Panc1 (cell line): ENCODE data around the gene SMIM17. TPM values are rescaled to one million over a fixed set of nuclear protein-coding genes. Genes with fewer than 3 reads are reported as not detected.

Experiments
- ATAC-seq: fragments of 200-7000 bp; cut with Tn5 transposase; 2 replicates; pipeline ENCODE4 v1.9.1; 2020; ENCODE audit warnings: mild to moderate bottlenecking, moderate library complexity
- BruUV-seq: library from RNA; stranded (reverse); fragments of 400-500 nt; replicated peaks from 2 replicates; lab custom pipeline; 2021; lab: Mats Ljungman, UMichigan
- CTCF ChIA-PET: fragments of 300-600 bp; sonication (Branson Sonifier 250); formaldehyde crosslinking; loops from one replicate; lab custom pipeline; 2022; ENCODE audit warnings: antibody characterized with exemption; lab: Charles Lee
- POLR2A ChIA-PET: fragments of 300-600 bp; sonication (Branson Sonifier 250); formaldehyde crosslinking; loops from one replicate; lab custom pipeline; 2022; ENCODE audit warnings: antibody characterized with exemption; lab: Charles Lee
- DNase-seq: peaks from one replicate; pipeline ENCODE4 v3.0.0-alpha.2; 2010; ENCODE audit warnings: low read depth, low spot score
- H3K27ac ChIP-seq: 2 replicates; pipeline ENCODE4 v1.5.1; 2011; ENCODE audit warnings: mild to moderate bottlenecking, low read length, inconsistent platforms
- H3K27me3 ChIP-seq: fragments of 200-500 bp; sonication (Bioruptor generic); 2 replicates; pipeline ENCODE4 v1.6.0; 2014; ENCODE audit warnings: low read length, inconsistent platforms; ENCODE audit not compliant: control insufficient read depth, insufficient read depth
- H3K36me3 ChIP-seq: fragments of 200-500 bp; sonication (Bioruptor generic); 2 replicates; pipeline ENCODE4 v1.5.1; 2014; ENCODE audit warnings: inconsistent platforms, mild to moderate bottlenecking, low read length, moderate library complexity; ENCODE audit not compliant: control insufficient read depth, insufficient read depth
- H3K4me1 ChIP-seq: 2 replicates; pipeline ENCODE4 v1.5.1; 2011; ENCODE audit warnings: inconsistent platforms, mild to moderate bottlenecking, low read length, moderate library complexity; ENCODE audit not compliant: control insufficient read depth, insufficient read depth
- H3K4me3 ChIP-seq, 2 experiments: 2 replicates each; pipeline ENCODE4 v1.5.1; 2011 to 2012; ENCODE audit warnings: low read depth in 2 of 2, low read length in 2 of 2, mild to moderate bottlenecking in 2 of 2, inconsistent platforms in 1 of 2, moderate library complexity in 1 of 2
- H3K9me3 ChIP-seq: fragments of 200-500 bp; sonication (Bioruptor generic); 2 replicates; pipeline ENCODE4 v1.5.1; 2014; ENCODE audit warnings: low read depth, mild to moderate bottlenecking, inconsistent platforms, low read length, moderate library complexity; ENCODE audit not compliant: control insufficient read depth, insufficient read depth
- CTCF ChIP-seq: fragments of 450-650 bp; IDR thresholded peaks from 2 replicates; pipeline ENCODE4 v1.5.1; 2017; ENCODE audit warnings: mild to moderate bottlenecking
- POLR2AphosphoS5 ChIP-seq: IDR thresholded peaks from 2 replicates; pipeline ENCODE4 v1.6.1; 2012; ENCODE audit warnings: mild to moderate bottlenecking, low read depth, low read length, moderate library complexity
- REST ChIP-seq, 2 experiments: IDR thresholded peaks; 2 replicates each; pipeline ENCODE4 v1.6.1; 2011 to 2012; ENCODE audit warnings: low read depth in 2 of 2, control low read depth in 1 of 2, low read length in 1 of 2, mild to moderate bottlenecking in 1 of 2, moderate library complexity in 1 of 2; ENCODE audit not compliant: insufficient read depth in 1 of 2
- SIN3A ChIP-seq: IDR thresholded peaks from 2 replicates; pipeline ENCODE4 v1.6.1; 2012; ENCODE audit warnings: low read depth, mild to moderate bottlenecking, low read length, moderate library complexity, borderline replicate concordance; ENCODE audit not compliant: insufficient read depth
- TCF7L2 ChIP-seq: IDR thresholded peaks from 2 replicates; pipeline ENCODE4 v1.6.1; 2011; ENCODE audit warnings: mild to moderate bottlenecking, low read depth, low read length, inconsistent platforms
- in situ Hi-C: cut with HindIII; loops from 2 replicates; pipeline ENCODE4 v1.10.0; 2016; ENCODE audit warnings: low sequenced_read_pairs, low pct_unique_long_range_greater_than_20kb
- intact Hi-C: fragments of 100-400 bp; cut with micrococcal nuclease; formaldehyde crosslinking; loops from one replicate; pipeline ENCODE4 v1.10.0; 2022; ENCODE audit not compliant: unreplicated experiment
- total RNA-seq: library from RNA; stranded (reverse); gene quantifications from one replicate; pipeline ENCODE4 v1.2.1, GENCODE V29; 2021; ENCODE audit not compliant: unreplicated experiment

The SMIM17 gene
- total RNA-seq, 1 experiment from 2014 or later: 0.28 TPM

- no TSS peak for BruUV-seq
- no peaks in the 10 kb centered on the region for H3K36me3 ChIP-seq
- ChIA-PET POLR2A (no interaction called here), CTCF (interaction anchor here (0.5 to 0.6 kb wide), 2 partner anchors 10 to 771 kb away, joined by 7 to 9 read pairs; no protein-coding TSS in a partner anchor)
- H3K27ac ChIP-seq: peak within 1 kb of the TSS; percentile 54
- no peaks in the 10 kb centered on the region for H3K4me1 ChIP-seq
- H3K27me3 ChIP-seq: no peaks in the 10 kb centered on the region
- peak within 1 kb of the TSS; percentile 53 to 88 for H3K4me3 ChIP-seq
- intact Hi-C loops: no loop called here
- in situ Hi-C loops: no loop called here
- peaks cover 25% of the 10 kb centered on the region for H3K9me3 ChIP-seq
- ATAC-seq (peak; percentile 97), DNase-seq (no peak)
- TF ChIP-seq SIN3A: 0 out of 2 replicates have a peak, but pooled peaks have one; percentile 33
- no peak for TF ChIP-seq POLR2AphosphoS5
- no peak for TF ChIP-seq REST (IDR thresholded peaks at IDR 0.05; ENCODE audit: insufficient read depth in 1 of 2, low read depth in 2 of 2, low read length in 1 of 2)
- TF ChIP-seq TCF7L2: no peak
- no peak for TF ChIP-seq CTCF
Observed at GRCh38 chr19:56594783-56595547, 48.0 kb upstream of the SMIM17 start, which contains the start of gene ZNF71. ZNF71 (plus strand) TSS chr19:56595302; CDS start chr19:56601559, 6,257 bp downstream.

DNA sequence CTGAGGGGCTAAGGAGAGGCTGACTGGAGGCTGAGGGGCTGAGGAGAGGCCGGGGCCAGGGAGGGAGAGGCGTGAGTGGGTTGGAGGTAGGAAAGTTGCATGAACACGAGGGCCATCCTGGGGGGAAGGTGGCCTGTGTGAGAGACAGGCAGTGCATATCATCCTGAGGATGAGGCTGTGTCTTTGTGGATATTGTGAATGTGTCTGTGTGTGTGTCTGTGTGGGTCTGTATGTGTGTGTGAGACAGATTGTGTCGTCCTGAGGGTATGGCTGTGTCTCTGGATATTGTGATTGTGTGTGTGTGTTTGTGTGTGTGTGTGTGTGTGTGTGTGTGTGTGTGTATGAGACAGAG is 47.4 kb upstream of the SMIM17 start:
- ChIA-PET POLR2A (no interaction called here), CTCF (interaction anchor here (0.5 to 0.8 kb wide), 3 partner anchors 11 to 771 kb away, joined by 6 to 9 read pairs (median 7); no protein-coding TSS in a partner anchor)
- Histone ChIP-seq H3K27ac (peak overlapping the region; percentile 54), H3K9me3 (peaks cover 27% of the 10 kb centered on the region), H3K4me1 (no peaks in the 10 kb centered on the region), H3K27me3 (no peaks in the 10 kb centered on the region), H3K4me3 (peak overlapping the region; percentile 53 to 88), H3K36me3 (no peaks in the 10 kb centered on the region)
- in situ Hi-C loops: no loop called here
- intact Hi-C loops: no loop called here
- no peak for TF ChIP-seq TCF7L2
- TF ChIP-seq CTCF: no peak
- no peak for TF ChIP-seq SIN3A
- no peak for TF ChIP-seq POLR2AphosphoS5
- TF ChIP-seq REST (IDR thresholded peaks at IDR 0.05; ENCODE audit: insufficient read depth in 1 of 2, low read depth in 2 of 2, low read length in 1 of 2): no peak
- no TSS peak for BruUV-seq
- ATAC-seq (peak; percentile 69), DNase-seq (no peak)
